ENCODE data around the gene DGKB. TPM values are rescaled to one million over a fixed set of nuclear protein-coding genes. Genes with fewer than 3 reads are reported as not detected.
A peak's percentile ranks its signal among the peaks of the same experiment; 100 is the strongest.

The DGKB gene
- total RNA-seq, 1 experiment from 2014 or later: 0.48 TPM

- TF ChIP-seq EZH2 (IDR thresholded peaks at IDR 0.05; ENCODE audit: low read depth) (no peak), CTCF (conservative IDR thresholded peaks at IDR 0.05) (no peak)
- H3K27me3 ChIP-seq (ENCODE audit: insufficient read depth, low read depth): no peaks in the 10 kb centered on the region
- 0 out of 2 replicates have a peak, but pooled peaks cover 4% of the 10 kb centered on the region for H3K9me3 ChIP-seq (ENCODE audit: insufficient read depth, low read depth)
- H3K9me2 ChIP-seq (ENCODE audit: insufficient read depth): no peaks in the 10 kb centered on the region
- no peak overlapping the region for H2AFZ ChIP-seq
- no peaks in the 10 kb centered on the region for H3F3A ChIP-seq (ENCODE audit: insufficient read depth, low read depth)
- H3K27ac ChIP-seq: no peak overlapping the region
- H3K4me2 ChIP-seq: no peak overlapping the region
- no peaks in the 10 kb centered on the region for H3K79me2 ChIP-seq (ENCODE audit: low read depth)
- intact Hi-C loops (cut with micrococcal nuclease; ENCODE audit: unreplicated experiment): no loop called here
- H3K4me3 ChIP-seq: no peak overlapping the region
- no TSS peak for BruUV-seq (replicated peaks)
- H4K20me1 ChIP-seq (ENCODE audit: insufficient read depth): no peaks in the 10 kb centered on the region
- no peaks in the 10 kb centered on the region for H3K36me3 ChIP-seq (ENCODE audit: low read depth)
- no peaks in the 10 kb centered on the region for H3K4me1 ChIP-seq (replicated peaks; ENCODE audit: insufficient read depth)
- POLR2A ChIA-PET (ENCODE audit: unreplicated experiment): no interaction called here
- CTCF ChIA-PET: no interaction called here
- no peak for DNase-seq
Observed at GRCh38 chr7:14745076-14745475, 157.5 kb downstream of the DGKB start.

- Histone ChIP-seq H3K9me3 (ENCODE audit: insufficient read depth, low read depth) (0 out of 2 replicates have a peak, but pooled peaks cover 4% of the 10 kb centered on the region), H3K4me3 (no peak overlapping the region), H4K20me1 (ENCODE audit: insufficient read depth) (no peaks in the 10 kb centered on the region), H3K27me3 (ENCODE audit: insufficient read depth, low read depth) (no peaks in the 10 kb centered on the region), H3F3A (ENCODE audit: insufficient read depth, low read depth) (no peaks in the 10 kb centered on the region), H3K36me3 (ENCODE audit: low read depth) (no peaks in the 10 kb centered on the region), H2AFZ (no peak overlapping the region), H3K79me2 (ENCODE audit: low read depth) (no peaks in the 10 kb centered on the region), H3K27ac (no peak overlapping the region), H3K9me2 (ENCODE audit: insufficient read depth) (no peaks in the 10 kb centered on the region), H3K4me1 (replicated peaks; ENCODE audit: insufficient read depth) (no peaks in the 10 kb centered on the region), H3K4me2 (no peak overlapping the region)
- TF ChIP-seq CTCF (conservative IDR thresholded peaks at IDR 0.05) (no peak), EZH2 (IDR thresholded peaks at IDR 0.05; ENCODE audit: low read depth) (no peak)
- no TSS peak for BruUV-seq (replicated peaks)
- CTCF ChIA-PET: no interaction called here
- intact Hi-C loops (cut with micrococcal nuclease; ENCODE audit: unreplicated experiment): no loop called here
- no peak for DNase-seq
- POLR2A ChIA-PET (ENCODE audit: unreplicated experiment): no interaction called here
Observed at GRCh38 chr7:14740606-14741005, 161.9 kb downstream of the DGKB start.

- Histone ChIP-seq H3K4me3 (no peak overlapping the region; the same call in 1 of the 2 replicates), H3K4me2 (peak overlapping the region; percentile 56), H3K79me2 (ENCODE audit: low read depth) (no peaks in the 10 kb centered on the region), H3K36me3 (ENCODE audit: low read depth) (no peaks in the 10 kb centered on the region), H2AFZ (peak overlapping the region; percentile 46), H4K20me1 (ENCODE audit: insufficient read depth) (no peaks in the 10 kb centered on the region), H3K4me1 (replicated peaks; ENCODE audit: insufficient read depth) (no peaks in the 10 kb centered on the region), H3K27me3 (ENCODE audit: insufficient read depth, low read depth) (no peaks in the 10 kb centered on the region), H3K27ac (no peak overlapping the region), H3K9me3 (ENCODE audit: insufficient read depth, low read depth) (0 out of 2 replicates have a peak, but pooled peaks cover 4% of the 10 kb centered on the region), H3F3A (ENCODE audit: insufficient read depth, low read depth) (no peaks in the 10 kb centered on the region), H3K9me2 (ENCODE audit: insufficient read depth) (no peaks in the 10 kb centered on the region)
- BruUV-seq (replicated peaks): no TSS peak
- TF ChIP-seq EZH2 (IDR thresholded peaks at IDR 0.05; ENCODE audit: low read depth) (no peak), CTCF (conservative IDR thresholded peaks at IDR 0.05) (no peak)
- no peak for DNase-seq
- ChIA-PET CTCF (no interaction called here), POLR2A (ENCODE audit: unreplicated experiment) (no interaction called here)
- intact Hi-C loops (cut with micrococcal nuclease; ENCODE audit: unreplicated experiment): no loop called here
Observed at GRCh38 chr7:14739841-14740185, 162.7 kb downstream of the DGKB start.

Data from PC-9 (cell line).